Suprapubic skin (tissue), 4 donors: ENCODE data around the gene ADAR.

Experiments
- CTCF ChIP-seq, 2 donors: fragments of 200-600 bp in 1 of 2; fragments of 450-650 bp in 1 of 2; sonication (generic) in 1 of 2; IDR thresholded peaks; one replicate each; pipeline ENCODE4 v1.5.1; 2016 to 2019; ENCODE audit warnings: antibody characterized with exemption in 2 of 2, mild to moderate bottlenecking in 1 of 2, moderate library complexity in 1 of 2
- EP300 ChIP-seq: sonication (generic); formaldehyde crosslinking; IDR thresholded peaks from one replicate; pipeline ENCODE4 v1.6.1; 2017; ENCODE audit warnings: antibody characterized with exemption
- POLR2A ChIP-seq, 2 donors: fragments of 450-650 bp; IDR thresholded peaks; one replicate each; pipeline ENCODE4 v1.6.1; 2017; ENCODE audit warnings: antibody characterized with exemption in 2 of 2, mild to moderate bottlenecking in 2 of 2, moderate library complexity in 2 of 2
- POLR2AphosphoS5 ChIP-seq, 3 donors: sonication (generic); formaldehyde crosslinking; IDR thresholded peaks; one replicate each; pipeline ENCODE4 v1.6.1; 2017; ENCODE audit warnings: antibody characterized with exemption in 3 of 3

- TF ChIP-seq CTCF (IDR thresholded peaks at IDR 0.05) (no peak), EP300 (no peak), POLR2AphosphoS5 (IDR thresholded peaks at IDR 0.05) (no peak), POLR2A (IDR thresholded peaks at IDR 0.05) (no peak)
Measured at GRCh38 chr1:154614901-154615300, 6.9 kb upstream of the ADAR start.
